B cell (primary cell): Measurements from ENCODE around the gene MZF1. TPM values are rescaled to one million over a fixed set of nuclear protein-coding genes. Genes with fewer than 3 reads are reported as not detected.
A peak's percentile ranks its signal among the peaks of the same experiment; 100 is the strongest.

Source experiments
- ATAC-seq: fragments of 200-7000 bp; cut with Tn5 transposase; one replicate; pipeline ENCODE4 v1.10.0; 2021; ENCODE audit warnings: low read depth, mild to moderate bottlenecking, moderate number of reproducible peaks, moderate library complexity
- CTCF ChIA-PET: fragments of 350-600 bp; sonication (Branson Sonifier 250); formaldehyde crosslinking; loops from one replicate; lab custom pipeline; 2021; ENCODE audit warnings: antibody characterized with exemption, inconsistent platforms; lab: Charles Lee
- POLR2A ChIA-PET: fragments of 350-600 bp; sonication (Branson Sonifier 250); formaldehyde crosslinking; loops from one replicate; lab custom pipeline; 2021; ENCODE audit warnings: antibody characterized with exemption; lab: Charles Lee
- DNase-seq: peaks from one replicate; pipeline ENCODE4 v3.0.0; 2013
- H2AFZ ChIP-seq: 2 replicates; pipeline ENCODE4 v1.6.1; 2012; ENCODE audit warnings: mild to moderate bottlenecking, low read depth, low read length; ENCODE audit not compliant: insufficient read depth, poor library complexity, severe bottlenecking
- H3K27ac ChIP-seq, 2 donors: 1 replicate in 1 of 2; 2 replicates in 1 of 2; pipeline ENCODE4 v1.5.1; 2012 to 2013; ENCODE audit warnings: low read length in 2 of 2, mild to moderate bottlenecking in 2 of 2, moderate library complexity in 1 of 2
- H3K27me3 ChIP-seq, 4 experiments: fragments of 200-600 bp in 1 of 4; sonication (generic) in 1 of 4; replicated peaks in 1 of 4; 1 replicate in 2 of 4; 2 replicates in 2 of 4; pipeline versions ENCODE4 v1.6.1 to v1.7.0; 2013 to 2016; ENCODE audit warnings: low read length in 3 of 4, mild to moderate bottlenecking in 2 of 4, mixed read lengths in 1 of 4, moderate library complexity in 1 of 4; ENCODE audit not compliant: insufficient read depth in 4 of 4, control insufficient read depth in 3 of 4; ENCODE audit errors: control extremely low read depth in 1 of 4
- H3K36me3 ChIP-seq, 2 experiments: replicated peaks in 1 of 2; 1 replicate in 1 of 2; 2 replicates in 1 of 2; pipeline versions ENCODE4 v1.6.1 to v1.7.1; 2013; ENCODE audit warnings: low read length in 1 of 2; ENCODE audit not compliant: insufficient read depth in 2 of 2, control insufficient read depth in 1 of 2; ENCODE audit errors: control extremely low read depth in 1 of 2, extremely low read depth in 1 of 2
- H3K4me1 ChIP-seq, 2 donors: fragments of 200-600 bp in 1 of 2; sonication (generic) in 1 of 2; 1 replicate in 1 of 2; 2 replicates in 1 of 2; pipeline versions ENCODE4 v1.5.1 to v1.6.1; 2013 to 2017; ENCODE audit warnings: low read length in 2 of 2; ENCODE audit not compliant: control insufficient read depth in 2 of 2, insufficient read depth in 2 of 2
- H3K4me2 ChIP-seq: replicated peaks from 2 replicates; pipeline ENCODE3; 2012; ENCODE audit warnings: mild to moderate bottlenecking, low read depth, low read length; ENCODE audit not compliant: poor library complexity, severe bottlenecking
- H3K4me3 ChIP-seq, 5 experiments: fragments of 200-600 bp in 1 of 5; sonication (generic) in 1 of 5; 1 replicate in 3 of 5; 2 replicates in 2 of 5; pipeline versions ENCODE4 v1.5.1 to v1.7.0; 2011 to 2016; ENCODE audit warnings: low read length in 4 of 5, mild to moderate bottlenecking in 4 of 5, low read depth in 2 of 5, control low read depth in 1 of 5, moderate library complexity in 1 of 5; ENCODE audit not compliant: insufficient read depth in 1 of 5; ENCODE audit errors: control extremely low read depth in 1 of 5, extremely low read depth in 1 of 5
- H3K79me2 ChIP-seq: fragments of 200-600 bp; sonication (generic); one replicate; pipeline ENCODE4 v1.6.0; 2016; ENCODE audit warnings: low read length; ENCODE audit not compliant: control insufficient read depth, insufficient read depth
- H3K9ac ChIP-seq: fragments of 200-600 bp; sonication (generic); 2 replicates; pipeline ENCODE4 v1.6.1; 2017; ENCODE audit warnings: mild to moderate bottlenecking, low read length, moderate library complexity
- H3K9me3 ChIP-seq, 3 donors: one replicate each; pipeline versions ENCODE4 v1.6.1 to v1.7.1; 2013; ENCODE audit warnings: low read length in 2 of 3; ENCODE audit not compliant: control insufficient read depth in 2 of 3, insufficient read depth in 1 of 3; ENCODE audit errors: control extremely low read depth in 1 of 3
- H4K20me1 ChIP-seq: 2 replicates; pipeline ENCODE4 v1.6.0; 2012; ENCODE audit warnings: mild to moderate bottlenecking, low read length; ENCODE audit not compliant: insufficient read depth, control insufficient read depth, poor library complexity, severe bottlenecking
- H3K27ac Mint-ChIP-seq: one replicate; pipeline ENCODE4 v1.8.0; 2021; ENCODE audit warnings: mixed read lengths
- H3K27me3 Mint-ChIP-seq: one replicate; pipeline ENCODE4 v1.8.0; 2021; ENCODE audit warnings: mixed read lengths
- H3K4me1 Mint-ChIP-seq: one replicate; pipeline ENCODE4 v1.8.0; 2021; ENCODE audit warnings: mixed read lengths
- H3K4me3 Mint-ChIP-seq: one replicate; pipeline ENCODE4 v1.8.0; 2021; ENCODE audit warnings: mixed read lengths
- H3K9me3 Mint-ChIP-seq: one replicate; pipeline ENCODE4 v1.8.0; 2022; ENCODE audit warnings: mixed read lengths; ENCODE audit not compliant: insufficient read depth
- CTCF ChIP-seq: fragments of 200-600 bp; IDR thresholded peaks from one replicate; pipeline ENCODE4 v1.8.0; 2022; ENCODE audit warnings: antibody characterized with exemption, mild to moderate bottlenecking
- EZH2 ChIP-seq: IDR thresholded peaks from 2 replicates; pipeline ENCODE4 v1.6.1; 2012; ENCODE audit warnings: borderline replicate concordance, low read depth, mild to moderate bottlenecking, moderate library complexity, low read length; ENCODE audit not compliant: insufficient read depth, poor library complexity, severe bottlenecking
- WGBS: methylation state at CpG from one replicate; pipeline ENCODE4 v1.1.5; 2013; ENCODE audit warnings: missing lambda C conversion rate; ENCODE audit not compliant: insufficient coverage; 5-methylcytosine and 5-hydroxymethylcytosine counted together
- intact Hi-C: fragments of 100-400 bp; cut with micrococcal nuclease; formaldehyde crosslinking; loops from one replicate; pipeline ENCODE4 v1.10.0; 2022
- polyA plus RNA-seq: library from polyadenylated mRNA; depleted of rRNA; stranded (reverse); fragments of >200 nt; gene quantifications from 2 replicates; pipeline ENCODE4 v1.2.3, GENCODE V29; 2012
- total RNA-seq, 2 donors: library from RNA; stranded (reverse); fragments of 120-200 nt in 1 of 2; gene quantifications; 1 replicate in 1 of 2; 2 replicates in 1 of 2; pipeline versions ENCODE4 v1.2.3 to v1.2.4, GENCODE V29; 2013 to 2022

MZF1 gene
- total and polyA plus RNA-seq, 2 donors (not counting 1 experiment from before 2014, with no cell fraction given) = 79.4 to 95.8 TPM

GRCh38 chr19:58570770-58571574 lies 2.2 kb downstream of the MZF1 start:
- intact Hi-C loops = no loop called here
- no peaks in the 10 kb centered on the region for H3K27me3 Mint-ChIP-seq
- Histone ChIP-seq H2AFZ (no peak overlapping the region), H3K9me3 (peaks cover 0 to 11% (median 0%) of the 10 kb centered on the region in 3 donors), H3K27me3 (no peaks in the 10 kb centered on the region), H3K36me3 (peaks cover 0 to 16% of the 10 kb centered on the region in 2 experiments), H3K4me2 (no peak overlapping the region), H3K79me2 (peaks cover 15% of the 10 kb centered on the region), H3K4me1 (peaks cover 24 to 34% of the 10 kb centered on the region in 2 donors), H3K9ac (no peak overlapping the region), H3K27ac (no peak overlapping the region), H4K20me1 (no peaks in the 10 kb centered on the region), H3K4me3 (no peak overlapping the region)
- ATAC-seq (no peak), DNase-seq (no peak)
- peak overlapping the region; percentile 7 for H3K4me3 Mint-ChIP-seq
- 91% methylated on average over 23 of the region's 25 CpGs for WGBS
- POLR2A ChIA-PET = interaction anchor here (2.1 to 2.4 kb wide), 3 partner anchors 11 to 51 kb away, joined by 13 to 23 read pairs (median 13); partner anchors contain the start of genes CHMP2A, UBE2M and ZBTB45
- CTCF ChIA-PET = interaction anchor here (1.2 to 3.0 kb wide), 3 partner anchors 9 to 51 kb away, joined by 3 to 10 read pairs (median 4); no protein-coding TSS in a partner anchor
- H3K9me3 Mint-ChIP-seq = no peaks in the 10 kb centered on the region
- H3K27ac Mint-ChIP-seq = peak overlapping the region; percentile 6
- peaks cover 33% of the 10 kb centered on the region for H3K4me1 Mint-ChIP-seq
- no peak for TF ChIP-seq CTCF
- TF ChIP-seq EZH2 = no peak
